ENCODE results near the gene AFM. TPM values are rescaled to one million over a fixed set of nuclear protein-coding genes. Genes with fewer than 3 reads are reported as not detected.
A peak's percentile ranks its signal among the peaks of the same experiment; 100 is the strongest.

Gene AFM
- total and polyA plus RNA-seq, 2 of the 8 experiments (the other 6 are each of a cell fraction or from before 2014, with no cell fraction given), result not detected

- FAIRE-seq, result peak; percentile 87
- peak overlapping the region in 1 of 2 experiments; percentile 44; a peak in 2 of 4 replicates for H3K4me2 ChIP-seq (ENCODE audit: insufficient read depth in 1 of 2, low read depth in 2 of 2, low read length in 2 of 2)
- H3K9me3 ChIP-seq (ENCODE audit: insufficient read depth in 2 of 2, low read depth in 1 of 2, low read length in 1 of 2), result no peaks in the 10 kb centered on the region
- H3K56ac ChIP-seq (replicated peaks; ENCODE audit: insufficient read length, low read depth, low read length), result no peak overlapping the region
- H3K36me3 ChIP-seq (ENCODE audit: control insufficient read depth in 2 of 4, insufficient read depth in 4 of 4, low read length in 3 of 4), result peaks cover 0 to 2% (median 0%) of the 10 kb centered on the region in 4 experiments; a peak in 2 of 8 replicates
- H3K9ac ChIP-seq (replicated peaks in 1 of 4; ENCODE audit: extremely low read depth in 1 of 4, low read depth in 3 of 4, low read length in 3 of 4), result no peak overlapping the region
- WGBS, 2 experiments (ENCODE audit: extremely low coverage in 1 of 2, insufficient coverage in 1 of 2, insufficient read length in 1 of 2, insufficient replicate concordance in 2 of 2, low coverage in 1 of 2, low lambda C conversion rate in 2 of 2, missing lambda C conversion rate in 1 of 2), result 4% methylated on average over 3 of the region's 3 CpGs; no CpG with 5 or more reads in 1 of the 2 experiments
- ChIA-PET POLR2A (ENCODE audit: partially characterized antibody) (interaction anchor here (1.5 kb wide), 1 partner anchor 17 kb away, joined by 3 read pairs; no protein-coding TSS in a partner anchor), CTCF (ENCODE audit: partially characterized antibody) (interaction anchor here (1.1 to 2.0 kb wide), 2 partner anchors 27 to 110 kb away, joined by 4 to 9 read pairs; no protein-coding TSS in a partner anchor)
- H3K18ac ChIP-seq (ENCODE audit: extremely low read depth, low read length), result no peak overlapping the region
- DNase-seq (ENCODE audit: low read depth in 1 of 2, low spot score in 2 of 2), result no peak
- no peak overlapping the region for H4K8ac ChIP-seq (ENCODE audit: extremely low read depth, insufficient read depth, low read length)
- no peak overlapping the region for H2BK12ac ChIP-seq (ENCODE audit: low read depth, low read length)
- no peak overlapping the region for H3K4ac ChIP-seq (replicated peaks; ENCODE audit: insufficient read length, low read depth, low read length)
- peaks cover 5 to 25% (median 14%) of the 10 kb centered on the region in 4 experiments for H3K4me1 ChIP-seq (replicated peaks in 1 of 4; ENCODE audit: control insufficient read depth in 3 of 4, insufficient read depth in 4 of 4, low read length in 3 of 4)
- H3K4me3 ChIP-seq (ENCODE audit: extremely low read depth in 1 of 4, insufficient read depth in 2 of 4, low read depth in 3 of 4, low read length in 4 of 4), result peak overlapping the region in 1 of 4 experiments; percentile 16; a peak in 1 of 8 replicates
- no peak overlapping the region for H4K91ac ChIP-seq (replicated peaks; ENCODE audit: insufficient read length, low read length)
- no peak overlapping the region for H4K5ac ChIP-seq (ENCODE audit: insufficient read length, low read depth, low read length)
- H3K14ac ChIP-seq (ENCODE audit: insufficient read length), result no peak overlapping the region
- H3K23ac ChIP-seq (ENCODE audit: insufficient read length), result no peak overlapping the region
- no peak overlapping the region for H2AFZ ChIP-seq (ENCODE audit: low read length)
- no peak overlapping the region for H2BK5ac ChIP-seq (ENCODE audit: low read depth, low read length)
- H3K23me2 ChIP-seq (ENCODE audit: low read depth, low read length), result no peaks in the 10 kb centered on the region
- no peak overlapping the region for H3K27ac ChIP-seq (ENCODE audit: low read depth, low read length)
- no peaks in the 10 kb centered on the region for H3K79me2 ChIP-seq (ENCODE audit: control insufficient read depth in 1 of 2, insufficient read depth in 2 of 2, low read length in 2 of 2)
- no peaks in the 10 kb centered on the region for H3K79me1 ChIP-seq (ENCODE audit: low read depth, low read length)
- H2BK15ac ChIP-seq (ENCODE audit: low read length), result no peak overlapping the region
- no peak overlapping the region for H2AK5ac ChIP-seq (ENCODE audit: low read depth, low read length)
- no peaks in the 10 kb centered on the region for H4K20me1 ChIP-seq (replicated peaks in 1 of 2; ENCODE audit: control insufficient read depth in 1 of 2, insufficient read depth in 2 of 2, low read length in 2 of 2)
- no peaks in the 10 kb centered on the region for H3K27me3 ChIP-seq (replicated peaks in 1 of 4; ENCODE audit: control insufficient read depth in 3 of 4, extremely low read depth in 1 of 4, insufficient read depth in 3 of 4, low read length in 3 of 4)
- H2BK20ac ChIP-seq (ENCODE audit: low read length), result no peak overlapping the region
- H2BK120ac ChIP-seq (replicated peaks; ENCODE audit: low read depth, low read length), result no peak overlapping the region
- TF ChIP-seq MAFK (IDR thresholded peaks at IDR 0.05; ENCODE audit: low read depth, low read length) (no peak), BCL11A (IDR thresholded peaks at IDR 0.05; ENCODE audit: low read depth in 2 of 2, low read length in 2 of 2) (no peak), TAF1 (IDR thresholded peaks at IDR 0.05; ENCODE audit: low read depth, low read length) (no peak), RNF2 (IDR thresholded peaks at IDR 0.05; ENCODE audit: borderline replicate concordance, low read depth, low read length, missing control alignments, poor library complexity, severe bottlenecking) (no peak), TBP (IDR thresholded peaks at IDR 0.05; ENCODE audit: low read depth, low read length) (no peak), NANOG (IDR thresholded peaks at IDR 0.05; ENCODE audit: insufficient read depth, low read depth, low read length, poor library complexity, severe bottlenecking) (peak; percentile 93), HDAC2 (IDR thresholded peaks at IDR 0.05; ENCODE audit: borderline replicate concordance in 1 of 2, low read depth in 2 of 2, low read length in 2 of 2) (peak in 1 of 2 experiments; percentile 29; a peak in 1 of 4 replicates), CBX8 (IDR thresholded peaks at IDR 0.05; ENCODE audit: borderline replicate concordance, low read depth, low read length) (no peak), TEAD4 (IDR thresholded peaks at IDR 0.05; ENCODE audit: low read depth, low read length) (no peak), KDM4A (IDR thresholded peaks at IDR 0.05; ENCODE audit: low read depth, low read length, severe bottlenecking) (no peak), PHF8 (conservative IDR thresholded peaks at IDR 0.05; ENCODE audit: low read depth, low read length) (no peak), BRCA1 (IDR thresholded peaks at IDR 0.05; ENCODE audit: low read depth, low read length) (no peak), SIRT6 (IDR thresholded peaks at IDR 0.05; ENCODE audit: low read length) (no peak)
These were observed 30.1 kb upstream of the AFM start for GRCh38 chr4:73451404-73451803.
